ENCODE measurements around the gene FIGN.

- TF ChIP-seq CTCF (IDR thresholded peaks at IDR 0.05; ENCODE audit: low read depth, low read length, missing input control) = no peak
- no peak for TF ChIP-seq MAX (IDR thresholded peaks at IDR 0.05)
- no peak for TF ChIP-seq REST (IDR thresholded peaks at IDR 0.05)
- TF ChIP-seq RAD21 (IDR thresholded peaks at IDR 0.05) = no peak
- no peak for TF ChIP-seq SP1 (IDR thresholded peaks at IDR 0.05)
- no peak for TF ChIP-seq GABPA (IDR thresholded peaks at IDR 0.05 in 1 of 2, conservative IDR thresholded peaks at IDR 0.05 in 1 of 2)
- no peak for TF ChIP-seq FOXA1 (IDR thresholded peaks at IDR 0.05)
- TF ChIP-seq HNF4A (conservative IDR thresholded peaks at IDR 0.05) = no peak
- no peak for TF ChIP-seq TAF1 (conservative IDR thresholded peaks at IDR 0.05)
Observed at GRCh38 chr2:163602196-163602595, 133.6 kb downstream of the FIGN start.

All from liver (tissue), 3 donors.